Suprapubic skin (tissue), 4 donors: ENCODE data around the gene ST6GALNAC6.
"Not testable (repeated sequence)": the region's sequence is repeated elsewhere in the genome, so short reads cannot be mapped to it uniquely, and the experiment has no call there.

Source experiments
- EP300 ChIP-seq: sonication (generic); formaldehyde crosslinking; IDR thresholded peaks from one replicate; pipeline ENCODE4 v1.6.1; 2017; ENCODE audit warnings: antibody characterized with exemption
- POLR2A ChIP-seq, 2 donors: fragments of 450-650 bp; IDR thresholded peaks; one replicate each; pipeline ENCODE4 v1.6.1; 2017; ENCODE audit warnings: antibody characterized with exemption in 2 of 2, mild to moderate bottlenecking in 2 of 2, moderate library complexity in 2 of 2
- POLR2AphosphoS5 ChIP-seq, 3 donors: sonication (generic); formaldehyde crosslinking; IDR thresholded peaks; one replicate each; pipeline ENCODE4 v1.6.1; 2017; ENCODE audit warnings: antibody characterized with exemption in 3 of 3
- TF ChIP-seq, protein P1 (sequence below), 2 donors: fragments of 200-600 bp in 1 of 2; fragments of 450-650 bp in 1 of 2; sonication (generic) in 1 of 2; IDR thresholded peaks; one replicate each; pipeline ENCODE4 v1.5.1; 2016 to 2019; ENCODE audit warnings: antibody characterized with exemption in 2 of 2, mild to moderate bottlenecking in 1 of 2, moderate library complexity in 1 of 2

DNA sequence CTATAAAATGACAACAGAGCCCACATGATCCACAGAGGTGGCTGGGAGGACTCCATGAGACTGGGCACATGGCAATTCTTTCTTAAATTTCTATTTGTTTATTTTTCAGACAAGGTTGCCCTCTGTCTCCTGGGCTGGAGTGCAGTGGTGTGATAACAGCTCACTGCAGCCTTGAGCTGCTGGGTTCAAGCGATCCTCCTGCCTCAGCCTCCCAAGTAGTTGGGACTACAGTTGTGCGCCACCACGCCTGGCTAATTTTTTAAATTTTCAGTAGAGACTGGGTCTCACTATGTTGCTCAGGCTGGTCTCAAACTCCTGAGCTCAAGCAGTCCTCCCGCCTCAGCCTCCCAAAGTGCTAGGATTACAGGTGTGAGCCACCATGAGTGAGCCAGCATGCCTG is 53.8 kb downstream of the ST6GALNAC6 start:
- not testable (repeated sequence) for TF ChIP-seq POLR2A (IDR thresholded peaks at IDR 0.05); EP300; POLR2AphosphoS5 (IDR thresholded peaks at IDR 0.05)
- TF ChIP-seq, protein P1, sequence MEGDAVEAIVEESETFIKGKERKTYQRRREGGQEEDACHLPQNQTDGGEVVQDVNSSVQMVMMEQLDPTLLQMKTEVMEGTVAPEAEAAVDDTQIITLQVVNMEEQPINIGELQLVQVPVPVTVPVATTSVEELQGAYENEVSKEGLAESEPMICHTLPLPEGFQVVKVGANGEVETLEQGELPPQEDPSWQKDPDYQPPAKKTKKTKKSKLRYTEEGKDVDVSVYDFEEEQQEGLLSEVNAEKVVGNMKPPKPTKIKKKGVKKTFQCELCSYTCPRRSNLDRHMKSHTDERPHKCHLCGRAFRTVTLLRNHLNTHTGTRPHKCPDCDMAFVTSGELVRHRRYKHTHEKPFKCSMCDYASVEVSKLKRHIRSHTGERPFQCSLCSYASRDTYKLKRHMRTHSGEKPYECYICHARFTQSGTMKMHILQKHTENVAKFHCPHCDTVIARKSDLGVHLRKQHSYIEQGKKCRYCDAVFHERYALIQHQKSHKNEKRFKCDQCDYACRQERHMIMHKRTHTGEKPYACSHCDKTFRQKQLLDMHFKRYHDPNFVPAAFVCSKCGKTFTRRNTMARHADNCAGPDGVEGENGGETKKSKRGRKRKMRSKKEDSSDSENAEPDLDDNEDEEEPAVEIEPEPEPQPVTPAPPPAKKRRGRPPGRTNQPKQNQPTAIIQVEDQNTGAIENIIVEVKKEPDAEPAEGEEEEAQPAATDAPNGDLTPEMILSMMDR (IDR thresholded peaks at IDR 0.05): not testable (repeated sequence)
